Measurements from ENCODE around the gene SFMBT1.

Gene SFMBT1

GRCh38 chr3:53045518-53046170, at the start of gene SFMBT1:
Gene SFMBT1, minus strand, starts transcription at chr3:53046073. Its CDS starts 76,945 bp downstream, at chr3:52969128.
- FAIRE-seq = no peak

GRCh38 chr3:53092942-53093341, 47.1 kb upstream of the SFMBT1 start:
- FAIRE-seq = no peak

- FAIRE-seq = no peak
Measured at GRCh38 chr3:53092216-53092615, 46.3 kb upstream of the SFMBT1 start.

GRCh38 chr3:53091011-53091410, 45.1 kb upstream of the SFMBT1 start:
- no peak for FAIRE-seq

- FAIRE-seq = no peak
Measured at GRCh38 chr3:53089511-53089910, 43.6 kb upstream of the SFMBT1 start.

- FAIRE-seq = no peak
Measured at GRCh38 chr3:53085476-53085875, 39.6 kb upstream of the SFMBT1 start.

- FAIRE-seq = no peak
Measured at GRCh38 chr3:53084310-53085001, 38.6 kb upstream of the SFMBT1 start.

- no peak for FAIRE-seq
Measured at GRCh38 chr3:53083949-53084309, 38.1 kb upstream of the SFMBT1 start.

- FAIRE-seq = no peak
Measured at GRCh38 chr3:53083521-53083920, 37.6 kb upstream of the SFMBT1 start.

GRCh38 chr3:53082736-53083135, 36.9 kb upstream of the SFMBT1 start:
- no peak for FAIRE-seq

- FAIRE-seq = no peak
Measured at GRCh38 chr3:53081318-53081717, 35.4 kb upstream of the SFMBT1 start.

GRCh38 chr3:53080612-53081205, 34.8 kb upstream of the SFMBT1 start:
- FAIRE-seq = no peak

GRCh38 chr3:53079791-53080555, 34.1 kb upstream of the SFMBT1 start:
- FAIRE-seq = no peak

- FAIRE-seq = no peak
Measured at GRCh38 chr3:53079147-53079546, 33.3 kb upstream of the SFMBT1 start.

- no peak for FAIRE-seq
Measured at GRCh38 chr3:53078656-53079055, 32.8 kb upstream of the SFMBT1 start.

- no peak for FAIRE-seq
Measured at GRCh38 chr3:53077476-53078220, 31.8 kb upstream of the SFMBT1 start.

GRCh38 chr3:53075743-53076140, 29.9 kb upstream of the SFMBT1 start:
- FAIRE-seq = no peak

- FAIRE-seq = no peak
Measured at GRCh38 chr3:53074761-53075742, 29.2 kb upstream of the SFMBT1 start.

- FAIRE-seq = no peak
Measured at GRCh38 chr3:53074366-53074696, 28.5 kb upstream of the SFMBT1 start.

GRCh38 chr3:53073553-53074365, 27.9 kb upstream of the SFMBT1 start:
- FAIRE-seq = no peak
